NT2/D1 (cell line): Measurements from ENCODE around the gene ZNF789.

ENCODE experiments used
- DNase-seq: peaks from one replicate; pipeline ENCODE4 v3.0.0-alpha.2; 2011; ENCODE audit warnings: low read depth, low spot score
- H3K27me3 ChIP-seq: 2 replicates; pipeline ENCODE4 v1.6.0; 2011; ENCODE audit warnings: mild to moderate bottlenecking; ENCODE audit not compliant: insufficient read length, insufficient read depth
- H3K36me3 ChIP-seq: 2 replicates; pipeline ENCODE4 v1.6.1; 2011; ENCODE audit warnings: mild to moderate bottlenecking, low read length, mixed read lengths; ENCODE audit not compliant: insufficient read depth, insufficient read length
- H3K4me1 ChIP-seq: 2 replicates; pipeline ENCODE4 v1.5.1; 2011; ENCODE audit not compliant: insufficient read depth, insufficient read length
- H3K4me3 ChIP-seq: 2 replicates; pipeline ENCODE4 v1.5.1; 2011; ENCODE audit warnings: low read depth; ENCODE audit not compliant: insufficient read length
- H3K9ac ChIP-seq: 2 replicates; pipeline ENCODE4 v1.6.0; 2011; ENCODE audit warnings: low read depth; ENCODE audit not compliant: insufficient read length
- H3K9me3 ChIP-seq: 2 replicates; pipeline ENCODE4 v1.5.1; 2011; ENCODE audit warnings: mild to moderate bottlenecking, low read length; ENCODE audit not compliant: insufficient read depth
- SUZ12 ChIP-seq: IDR thresholded peaks from 2 replicates; pipeline ENCODE4 v1.6.1; 2011; ENCODE audit not compliant: insufficient read length, insufficient read depth; ENCODE audit errors: extremely low read depth
- YY1 ChIP-seq: IDR thresholded peaks from 2 replicates; pipeline ENCODE4 v1.6.1; 2011; ENCODE audit not compliant: insufficient read length, insufficient read depth
- ZNF274 ChIP-seq: IDR thresholded peaks from 2 replicates; pipeline ENCODE4 v1.6.1; 2011; ENCODE audit warnings: mild to moderate bottlenecking, low read depth, low read length

The ZNF789 gene

GRCh38 chr7:99478464-99479440 is 6.1 kb downstream of the ZNF789 start:
- peaks cover 7% of the 10 kb centered on the region for H3K4me1 ChIP-seq
- TF ChIP-seq YY1 (no peak), SUZ12 (no peak), ZNF274 (no peak)
- no peaks in the 10 kb centered on the region for H3K9me3 ChIP-seq
- DNase-seq, result no peak
- no peaks in the 10 kb centered on the region for H3K27me3 ChIP-seq
- H3K4me3 ChIP-seq, result no peak overlapping the region
- H3K9ac ChIP-seq, result no peak overlapping the region
- peaks cover 61% of the 10 kb centered on the region for H3K36me3 ChIP-seq

- TF ChIP-seq YY1 (no peak), SUZ12 (no peak), ZNF274 (no peak)
- Histone ChIP-seq H3K9ac (no peak overlapping the region), H3K9me3 (no peaks in the 10 kb centered on the region), H3K4me3 (no peak overlapping the region), H3K36me3 (peaks cover 37% of the 10 kb centered on the region), H3K27me3 (no peaks in the 10 kb centered on the region), H3K4me1 (no peaks in the 10 kb centered on the region)
- no peak for DNase-seq
Observed at GRCh38 chr7:99485094-99485493, 12.4 kb downstream of the ZNF789 start.

GRCh38 chr7:99489235-99489634 is 16.5 kb downstream of the ZNF789 start:
- Histone ChIP-seq H3K9me3 (peaks cover 16% of the 10 kb centered on the region), H3K9ac (no peak overlapping the region), H3K27me3 (no peaks in the 10 kb centered on the region), H3K4me1 (no peaks in the 10 kb centered on the region), H3K36me3 (peaks cover 33% of the 10 kb centered on the region), H3K4me3 (no peak overlapping the region)
- TF ChIP-seq YY1 (no peak), ZNF274 (no peak), SUZ12 (no peak)
- DNase-seq, result no peak

GRCh38 chr7:99490878-99491277 is 18.2 kb downstream of the ZNF789 start:
- Histone ChIP-seq H3K9ac (no peak overlapping the region), H3K4me3 (no peak overlapping the region), H3K36me3 (peaks cover 33% of the 10 kb centered on the region), H3K27me3 (no peaks in the 10 kb centered on the region), H3K9me3 (peaks cover 29% of the 10 kb centered on the region), H3K4me1 (no peaks in the 10 kb centered on the region)
- TF ChIP-seq YY1 (no peak), ZNF274 (no peak), SUZ12 (no peak)
- no peak for DNase-seq

GRCh38 chr7:99493823-99494222 is 21.1 kb downstream of the ZNF789 start:
- Histone ChIP-seq H3K27me3 (no peaks in the 10 kb centered on the region), H3K4me3 (no peak overlapping the region), H3K9ac (no peak overlapping the region), H3K36me3 (peaks cover 54% of the 10 kb centered on the region), H3K4me1 (peaks cover 3% of the 10 kb centered on the region), H3K9me3 (peaks cover 29% of the 10 kb centered on the region)
- DNase-seq, result no peak
- no peak for TF ChIP-seq SUZ12
- TF ChIP-seq YY1, result no peak
- no peak for TF ChIP-seq ZNF274

GRCh38 chr7:99497766-99498545 is 25.3 kb downstream of the ZNF789 start:
- H3K27me3 ChIP-seq, result no peaks in the 10 kb centered on the region
- H3K4me3 ChIP-seq, result peak overlapping the region; percentile 1
- H3K9ac ChIP-seq, result no peak overlapping the region
- peaks cover 26% of the 10 kb centered on the region for H3K9me3 ChIP-seq
- H3K36me3 ChIP-seq, result peaks cover 44% of the 10 kb centered on the region
- TF ChIP-seq YY1, result no peak
- TF ChIP-seq SUZ12, result no peak
- TF ChIP-seq ZNF274, result no peak
- peaks cover 3% of the 10 kb centered on the region for H3K4me1 ChIP-seq
- no peak for DNase-seq

- H3K36me3 ChIP-seq, result peaks cover 39% of the 10 kb centered on the region
- peaks cover 3% of the 10 kb centered on the region for H3K4me1 ChIP-seq
- peak overlapping the region; percentile 57 for H3K9ac ChIP-seq
- no peak for DNase-seq
- TF ChIP-seq YY1 (no peak), ZNF274 (no peak), SUZ12 (no peak)
- H3K4me3 ChIP-seq, result peak overlapping the region; percentile 16
- no peaks in the 10 kb centered on the region for H3K27me3 ChIP-seq
- H3K9me3 ChIP-seq, result peaks cover 20% of the 10 kb centered on the region
Observed at GRCh38 chr7:99498546-99498944, 25.9 kb downstream of the ZNF789 start.
